HEK293 (cell line): ENCODE measurements around the gene KLHL25.

Experiments
- BCL6B ChIP-seq: fragments of 450-650 bp; formaldehyde crosslinking; IDR thresholded peaks from 2 replicates; pipeline ENCODE4 v1.5.1; 2017; ENCODE audit warnings: missing biosample characterization, missing genetic modification characterization
- HOXA7 ChIP-seq: sonication (generic); formaldehyde crosslinking; IDR thresholded peaks from 2 replicates; pipeline ENCODE4 v1.8.1; 2022; ENCODE audit warnings: missing genetic modification reagents, borderline replicate concordance
- IKZF3 ChIP-seq: fragments of 450-650 bp; IDR thresholded peaks from 2 replicates; pipeline ENCODE4 v1.5.0; 2018; ENCODE audit warnings: missing biosample characterization, mild to moderate bottlenecking, missing genetic modification characterization, moderate library complexity
- KLF7 ChIP-seq: fragments of 450-650 bp; formaldehyde crosslinking; IDR thresholded peaks from 2 replicates; pipeline ENCODE4 v1.5.1; 2016; ENCODE audit warnings: missing biosample characterization, missing genetic modification characterization, borderline replicate concordance
- PRDM6 ChIP-seq: fragments of 450-650 bp; formaldehyde crosslinking; IDR thresholded peaks from 2 replicates; pipeline ENCODE4 v1.5.1; 2017; ENCODE audit warnings: missing biosample characterization, missing genetic modification characterization
- REPIN1 ChIP-seq: fragments of 450-650 bp; formaldehyde crosslinking; IDR thresholded peaks from 2 replicates; pipeline ENCODE4 v1.5.1; 2017; ENCODE audit warnings: missing biosample characterization, missing genetic modification characterization, low read depth
- SCRT2 ChIP-seq: fragments of 450-650 bp; formaldehyde crosslinking; IDR thresholded peaks from 2 replicates; pipeline ENCODE4 v1.5.1; 2016; ENCODE audit warnings: missing biosample characterization, missing genetic modification characterization
- SP7 ChIP-seq: fragments of 450-650 bp; formaldehyde crosslinking; IDR thresholded peaks from 2 replicates; pipeline ENCODE4 v1.5.1; 2016; ENCODE audit warnings: missing biosample characterization, missing genetic modification characterization
- WT1 ChIP-seq: fragments of 450-650 bp; formaldehyde crosslinking; IDR thresholded peaks from 2 replicates; pipeline ENCODE4 v1.5.1; 2016; ENCODE audit warnings: missing biosample characterization, missing genetic modification characterization
- YY2 ChIP-seq: fragments of 450-650 bp; formaldehyde crosslinking; IDR thresholded peaks from 2 replicates; pipeline ENCODE4 v1.5.1; 2016; ENCODE audit warnings: missing biosample characterization, missing genetic modification characterization
- ZBTB10 ChIP-seq: fragments of 450-650 bp; formaldehyde crosslinking; IDR thresholded peaks from 2 replicates; pipeline ENCODE4 v1.5.1; 2016; ENCODE audit warnings: missing biosample characterization, missing genetic modification characterization
- ZFHX2 ChIP-seq: fragments of 450-650 bp; formaldehyde crosslinking; conservative IDR thresholded peaks from 2 replicates; pipeline ENCODE4 v1.5.1; 2016; ENCODE audit warnings: missing biosample characterization, missing genetic modification characterization
- ZNF146 ChIP-seq: fragments of 450-650 bp; formaldehyde crosslinking; IDR thresholded peaks from 2 replicates; pipeline ENCODE4 v1.5.1; 2016; ENCODE audit warnings: missing biosample characterization, missing genetic modification characterization
- ZNF157 ChIP-seq: fragments of 450-650 bp; formaldehyde crosslinking; IDR thresholded peaks from 2 replicates; pipeline ENCODE4 v1.5.1; 2016; ENCODE audit warnings: missing biosample characterization, missing genetic modification characterization
- ZNF292 ChIP-seq: fragments of 450-650 bp; formaldehyde crosslinking; IDR thresholded peaks from 2 replicates; pipeline ENCODE4 v1.5.1; 2016; ENCODE audit warnings: low read depth, missing biosample characterization, missing genetic modification characterization, borderline replicate concordance
- ZNF324 ChIP-seq: fragments of 450-650 bp; formaldehyde crosslinking; IDR thresholded peaks from 2 replicates; pipeline ENCODE4 v1.5.1; 2016; ENCODE audit warnings: missing biosample characterization, missing genetic modification characterization
- ZNF354C ChIP-seq: fragments of 450-650 bp; formaldehyde crosslinking; IDR thresholded peaks from 2 replicates; pipeline ENCODE4 v1.5.1; 2016; ENCODE audit warnings: missing biosample characterization, missing genetic modification characterization, low read depth, borderline replicate concordance
- ZNF37A ChIP-seq: fragments of 450-650 bp; IDR thresholded peaks from 2 replicates; pipeline ENCODE4 v1.5.1; 2018; ENCODE audit warnings: missing biosample characterization, missing genetic modification characterization
- ZNF398 ChIP-seq: fragments of 450-650 bp; formaldehyde crosslinking; IDR thresholded peaks from 2 replicates; pipeline ENCODE4 v1.5.1; 2017; ENCODE audit warnings: missing biosample characterization, missing genetic modification characterization
- ZNF449 ChIP-seq: fragments of 450-650 bp; formaldehyde crosslinking; IDR thresholded peaks from 2 replicates; pipeline ENCODE4 v1.5.1; 2017; ENCODE audit warnings: missing biosample characterization, mild to moderate bottlenecking, missing genetic modification characterization, moderate library complexity
- ZNF596 ChIP-seq: fragments of 450-650 bp; IDR thresholded peaks from 2 replicates; pipeline ENCODE4 v1.5.0; 2018; ENCODE audit warnings: missing biosample characterization, mild to moderate bottlenecking, missing genetic modification characterization, moderate library complexity
- ZNF639 ChIP-seq: fragments of 450-650 bp; formaldehyde crosslinking; IDR thresholded peaks from 2 replicates; pipeline ENCODE4 v1.5.1; 2016; ENCODE audit warnings: missing biosample characterization, missing genetic modification characterization
- ZNF701 ChIP-seq: fragments of 450-650 bp; formaldehyde crosslinking; IDR thresholded peaks from 2 replicates; pipeline ENCODE4 v1.5.1; 2016; ENCODE audit warnings: missing biosample characterization, missing genetic modification characterization
- ZNF707 ChIP-seq: fragments of 450-650 bp; formaldehyde crosslinking; IDR thresholded peaks from 2 replicates; pipeline ENCODE4 v1.5.1; 2016; ENCODE audit warnings: missing biosample characterization, missing genetic modification characterization
- ZNF76 ChIP-seq: fragments of 450-650 bp; formaldehyde crosslinking; IDR thresholded peaks from 2 replicates; pipeline ENCODE4; 2016; ENCODE audit warnings: low read depth, missing biosample characterization, missing genetic modification characterization, borderline replicate concordance
- TF ChIP-seq, protein P1 (sequence below): fragments of 450-650 bp; formaldehyde crosslinking; IDR thresholded peaks from 2 replicates; pipeline ENCODE4 v1.5.1; 2017; ENCODE audit warnings: missing biosample characterization, missing genetic modification characterization

KLHL25 gene

GRCh38 chr15:85794598-85795336 is at the start of gene KLHL25 (continued):
- TF ChIP-seq ZNF76 (peak; percentile 85), IKZF3 (no peak), ZNF324 (tag by site-specific recombination) (no peak), SCRT2 (tag by site-specific recombination) (peak; percentile 93), ZNF701 (tag by site-specific recombination) (no peak), ZNF707 (no peak), YY2 (no peak), ZNF157 (no peak), ZNF354C (tag by site-specific recombination) (no peak), REPIN1 (no peak), ZNF37A (tag by site-specific recombination) (no peak), BCL6B (no peak), ZNF596 (tag by site-specific recombination) (no peak), ZBTB10 (tag by site-specific recombination) (no peak), WT1 (tag by site-specific recombination) (no peak), ZNF449 (no peak), SP7 (tag by site-specific recombination) (no peak), ZNF398 (tag by site-specific recombination) (no peak), PRDM6 (tag by site-specific recombination) (0 out of 2 replicates have a peak, but pooled peaks have one; percentile 19), ZFHX2 (tag by site-specific recombination) (no peak), HOXA7 (CRISPR knock-in tag) (no peak), ZNF146 (tag by site-specific recombination) (no peak), ZNF292 (tag by site-specific recombination) (no peak), ZNF639 (tag by site-specific recombination) (no peak), KLF7 (tag by site-specific recombination) (no peak)
- TF ChIP-seq, protein P1, sequence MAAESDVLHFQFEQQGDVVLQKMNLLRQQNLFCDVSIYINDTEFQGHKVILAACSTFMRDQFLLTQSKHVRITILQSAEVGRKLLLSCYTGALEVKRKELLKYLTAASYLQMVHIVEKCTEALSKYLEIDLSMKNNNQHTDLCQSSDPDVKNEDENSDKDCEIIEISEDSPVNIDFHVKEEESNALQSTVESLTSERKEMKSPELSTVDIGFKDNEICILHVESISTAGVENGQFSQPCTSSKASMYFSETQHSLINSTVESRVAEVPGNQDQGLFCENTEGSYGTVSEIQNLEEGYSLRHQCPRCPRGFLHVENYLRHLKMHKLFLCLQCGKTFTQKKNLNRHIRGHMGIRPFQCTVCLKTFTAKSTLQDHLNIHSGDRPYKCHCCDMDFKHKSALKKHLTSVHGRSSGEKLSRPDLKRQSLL (tag by site-specific recombination) = no peak
